K562 (cell line): Measurements from ENCODE around the gene VIM. TPM values are rescaled to one million over a fixed set of nuclear protein-coding genes. Genes with fewer than 3 reads are reported as not detected.
A peak's percentile ranks its signal among the peaks of the same experiment; 100 is the strongest.

Experiments used
- CEBPG ChIP-seq, 3 experiments: fragments of 200-800 bp in 1 of 3; sonication (Bioruptor generic) in 1 of 3; sonication (generic) in 1 of 3; formaldehyde crosslinking in 1 of 3; IDR thresholded peaks in 2 of 3; conservative IDR thresholded peaks in 1 of 3; 2 replicates each; pipeline versions ENCODE4 v1.6.1 to v1.8.0; 2016 to 2022; ENCODE audit warnings: missing compliant biosample characterization in 2 of 3, missing genetic modification characterization in 2 of 3, mild to moderate bottlenecking in 1 of 3, missing genetic modification reagents in 1 of 3
- DPF2 ChIP-seq: fragments of 450-650 bp; IDR thresholded peaks from 2 replicates; pipeline ENCODE4 v1.6.1; 2016
- E2F6 ChIP-seq, 2 experiments: IDR thresholded peaks; 2 replicates each; pipeline ENCODE4 v1.6.1; 2011; ENCODE audit warnings: borderline replicate concordance in 1 of 2, control low read depth in 1 of 2, low read depth in 1 of 2, low read length in 1 of 2, mild to moderate bottlenecking in 1 of 2, mixed read lengths in 1 of 2, moderate library complexity in 1 of 2; ENCODE audit not compliant: insufficient read depth in 1 of 2, insufficient read length in 1 of 2, poor library complexity in 1 of 2, severe bottlenecking in 1 of 2; ENCODE audit errors: extremely low read depth in 1 of 2
- FOXJ2 ChIP-seq: fragments of 200-800 bp; sonication (Bioruptor generic); IDR thresholded peaks from 2 replicates; pipeline ENCODE4 v1.6.1; 2016; ENCODE audit warnings: missing genetic modification characterization, missing compliant biosample characterization
- HNRNPK ChIP-seq: fragments of 200-400 bp; formaldehyde crosslinking; IDR thresholded peaks from one replicate; pipeline ENCODE4 v1.6.1; 2018; ENCODE audit warnings: mild to moderate bottlenecking, low read depth, low read length; ENCODE audit not compliant: poor library complexity, severe bottlenecking
- HNRNPL ChIP-seq: fragments of 200-400 bp; formaldehyde crosslinking; IDR thresholded peaks from 2 replicates; pipeline ENCODE4 v1.6.1; 2017; ENCODE audit warnings: low read depth, mild to moderate bottlenecking, low read length
- KLF1 ChIP-seq: fragments of 450-650 bp; IDR thresholded peaks from 2 replicates; pipeline ENCODE4 v1.6.1; 2016; ENCODE audit warnings: missing genetic modification characterization, missing compliant biosample characterization
- MAFF ChIP-seq: IDR thresholded peaks from 2 replicates; pipeline ENCODE4 v1.6.1; 2012; ENCODE audit warnings: low read length, improper control_type of control experiment
- MAFK ChIP-seq: IDR thresholded peaks from 2 replicates; pipeline ENCODE4 v1.6.1; 2011; ENCODE audit warnings: low read length, improper control_type of control experiment
- MEF2D ChIP-seq: conservative IDR thresholded peaks from 2 replicates; pipeline ENCODE4 v1.6.1; 2016; ENCODE audit warnings: low read depth, missing genetic modification characterization, missing compliant biosample characterization
- NFIC ChIP-seq: fragments of 450-650 bp; IDR thresholded peaks from 2 replicates; pipeline ENCODE4 v1.6.1; 2017; ENCODE audit warnings: mild to moderate bottlenecking, inconsistent platforms
- NFIX ChIP-seq: fragments of 250-450 bp; sonication (Bioruptor Pico); IDR thresholded peaks from 2 replicates; pipeline ENCODE4 v1.4.0; 2020; ENCODE audit warnings: low read depth, mild to moderate bottlenecking, moderate library complexity
- NRF1 ChIP-seq, 2 experiments: fragments of 450-650 bp; IDR thresholded peaks in 1 of 2; conservative IDR thresholded peaks in 1 of 2; 2 replicates each; pipeline ENCODE4 v1.6.1; 2014; ENCODE audit warnings: mild to moderate bottlenecking in 2 of 2
- PHF21A ChIP-seq: fragments of 450-650 bp; IDR thresholded peaks from 2 replicates; pipeline ENCODE4 v1.6.1; 2017; ENCODE audit warnings: low read depth, borderline replicate concordance
- SMAD4 ChIP-seq: fragments of 250-450 bp; sonication (Bioruptor Pico); conservative IDR thresholded peaks from 2 replicates; pipeline ENCODE4 v1.8.0; 2021; ENCODE audit warnings: inconsistent platforms, mild to moderate bottlenecking, moderate library complexity
- STAT5A ChIP-seq: IDR thresholded peaks from 2 replicates; pipeline ENCODE4 v1.6.1; 2012; ENCODE audit warnings: low read length, inconsistent platforms, borderline replicate concordance
- TAL1 ChIP-seq: fragments of 450-650 bp; IDR thresholded peaks from 2 replicates; pipeline ENCODE4 v1.6.1; 2016; ENCODE audit warnings: mild to moderate bottlenecking
- ZNF197 ChIP-seq: fragments of 200-800 bp; sonication (Bioruptor generic); IDR thresholded peaks from 2 replicates; pipeline ENCODE4 v1.6.1; 2016; ENCODE audit warnings: low read depth, missing genetic modification characterization, missing compliant biosample characterization
- ZNF699 ChIP-seq: fragments of 250-450 bp; sonication (Bioruptor Pico); IDR thresholded peaks from 2 replicates; pipeline ENCODE4 v1.8.0; 2021; ENCODE audit warnings: mild to moderate bottlenecking, moderate library complexity; ENCODE audit not compliant: insufficient replicate concordance
- polyA plus RNA-seq, 8 experiments: library from polyadenylated mRNA; depleted of rRNA in 4 of 8; stranded (reverse) in 5 of 8; unstranded in 3 of 8; fragments of >200 nt; fragmentation: Nextera tagmentation in 2 of 8; fragmentation: Illumina TruSeq in 1 of 8; extraction: Ambion mirVana in 2 of 8; extraction: Trizol in 1 of 8; gene quantifications; 2 replicates each; pipeline versions ENCODE4 v1.2.1 to v1.2.3, GENCODE V29; 2011 to 2014; ENCODE audit warnings: inconsistent platforms in 1 of 8, missing spikeins in 1 of 8
- total RNA-seq, 7 experiments: library from RNA; depleted of rRNA in 6 of 7; stranded (reverse); fragments of >200 nt in 6 of 7; fragmentation: Illumina TruSeq in 2 of 7; extraction: Trizol in 2 of 7; gene quantifications; 2 replicates each; pipeline versions ENCODE4 v1.2.1 to v1.2.3, GENCODE V29; 2011 to 2021; ENCODE audit warnings: low replicate concordance in 1 of 7
- TF ChIP-seq, protein P1 (sequence below): fragments of 450-650 bp; formaldehyde crosslinking; IDR thresholded peaks from 2 replicates; pipeline ENCODE4 v1.4.0; 2020; ENCODE audit warnings: mild to moderate bottlenecking, moderate library complexity
- TF ChIP-seq, protein P2 (sequence below), 2 experiments: fragments of 450-650 bp; IDR thresholded peaks; 2 replicates each; pipeline ENCODE4 v1.6.1; 2018; ENCODE audit warnings: mild to moderate bottlenecking in 2 of 2, low read depth in 1 of 2; ENCODE audit not compliant: partially characterized antibody in 2 of 2

The VIM gene
- total and polyA plus RNA-seq, 9 of the 15 experiments (the other 6 are each of a cell fraction or from before 2014, with no cell fraction given): 86.0 to 621 (median 383) TPM

DNA sequence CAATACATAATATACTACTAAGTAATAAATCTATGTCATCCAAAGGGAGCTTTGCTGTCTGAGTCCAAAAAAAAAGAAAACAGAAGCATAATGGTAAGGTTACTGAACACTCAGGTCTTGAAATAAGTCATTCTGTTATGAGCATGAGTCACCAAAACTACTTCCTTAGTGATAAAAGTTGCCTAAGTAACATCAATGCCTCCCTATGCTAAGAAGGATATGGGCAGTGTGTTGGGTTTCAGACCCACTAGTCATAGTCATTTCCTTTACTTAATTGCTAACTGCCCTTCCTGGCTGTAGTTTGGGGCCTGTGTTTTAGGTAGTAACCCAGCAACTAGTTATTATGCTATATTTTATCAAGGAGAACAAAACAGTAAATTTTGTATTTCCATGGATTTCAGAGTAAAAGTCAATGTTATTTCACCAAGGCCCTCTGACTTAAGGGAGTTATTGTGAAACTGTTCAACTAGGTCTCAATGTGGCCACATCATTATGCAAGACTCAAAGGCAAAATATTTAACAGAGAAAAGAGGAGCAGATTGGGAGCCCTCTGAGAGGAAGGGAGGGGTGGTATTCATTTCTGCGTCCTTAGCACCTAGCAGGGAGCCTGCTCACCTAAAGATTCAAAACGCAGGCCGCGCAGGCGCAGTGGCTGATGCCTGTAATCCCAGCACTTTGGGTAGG lies 11.7 kb upstream of the VIM start (continued):
- TF ChIP-seq TAL1 (0 out of 2 replicates have a peak, but pooled peaks have one; percentile 4), NFIX (CRISPR knock-in tag) (no peak), PHF21A (no peak), DPF2 (peak; percentile 95), HNRNPK (no peak), KLF1 (tag) (no peak), MEF2D (tag) (no peak), HNRNPL (no peak), ZNF197 (peak; percentile 52; the same call in 1 of the 2 replicates), NFIC (0 out of 2 replicates have a peak, but pooled peaks have one; percentile 9), MAFK (peak; percentile 59), NRF1 (conservative IDR thresholded peaks at IDR 0.05 in 1 of 2, IDR thresholded peaks at IDR 0.05 in 1 of 2) (peak in 1 of 2 experiments; percentile 24; a peak in 2 of 4 replicates), E2F6 (IDR thresholded peaks at IDR 0.05; ENCODE audit: borderline replicate concordance in 1 of 2, extremely low read depth in 1 of 2, insufficient read depth in 1 of 2, insufficient read length in 1 of 2, low read depth in 1 of 2, low read length in 1 of 2, poor library complexity in 1 of 2, severe bottlenecking in 1 of 2) (no peak), SMAD4 (CRISPR knock-in tag) (no peak), MAFF (peak; percentile 56), FOXJ2 (tag) (peak; percentile 87), ZNF699 (CRISPR knock-in tag) (no peak), STAT5A (0 out of 2 replicates have a peak, but pooled peaks have one; percentile 10), CEBPG (CRISPR knock-in tag; IDR thresholded peaks at IDR 0.05) (0 out of 2 replicates have a peak, but pooled peaks have one; percentile 22), CEBPG (tag; conservative IDR thresholded peaks at IDR 0.05 in 1 of 2, IDR thresholded peaks at IDR 0.05 in 1 of 2) (peak; percentile 93)
- TF ChIP-seq, protein P1, sequence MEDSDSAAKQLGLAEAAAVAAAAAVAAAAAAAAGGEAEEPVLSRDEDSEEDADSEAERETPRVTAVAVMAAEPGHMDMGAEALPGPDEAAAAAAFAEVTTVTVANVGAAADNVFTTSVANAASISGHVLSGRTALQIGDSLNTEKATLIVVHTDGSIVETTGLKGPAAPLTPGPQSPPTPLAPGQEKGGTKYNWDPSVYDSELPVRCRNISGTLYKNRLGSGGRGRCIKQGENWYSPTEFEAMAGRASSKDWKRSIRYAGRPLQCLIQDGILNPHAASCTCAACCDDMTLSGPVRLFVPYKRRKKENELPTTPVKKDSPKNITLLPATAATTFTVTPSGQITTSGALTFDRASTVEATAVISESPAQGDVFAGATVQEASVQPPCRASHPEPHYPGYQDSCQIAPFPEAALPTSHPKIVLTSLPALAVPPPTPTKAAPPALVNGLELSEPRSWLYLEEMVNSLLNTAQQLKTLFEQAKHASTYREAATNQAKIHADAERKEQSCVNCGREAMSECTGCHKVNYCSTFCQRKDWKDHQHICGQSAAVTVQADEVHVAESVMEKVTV (CRISPR knock-in tag): 0 out of 2 replicates have a peak, but pooled peaks have one; percentile 21
- TF ChIP-seq, protein P2, sequence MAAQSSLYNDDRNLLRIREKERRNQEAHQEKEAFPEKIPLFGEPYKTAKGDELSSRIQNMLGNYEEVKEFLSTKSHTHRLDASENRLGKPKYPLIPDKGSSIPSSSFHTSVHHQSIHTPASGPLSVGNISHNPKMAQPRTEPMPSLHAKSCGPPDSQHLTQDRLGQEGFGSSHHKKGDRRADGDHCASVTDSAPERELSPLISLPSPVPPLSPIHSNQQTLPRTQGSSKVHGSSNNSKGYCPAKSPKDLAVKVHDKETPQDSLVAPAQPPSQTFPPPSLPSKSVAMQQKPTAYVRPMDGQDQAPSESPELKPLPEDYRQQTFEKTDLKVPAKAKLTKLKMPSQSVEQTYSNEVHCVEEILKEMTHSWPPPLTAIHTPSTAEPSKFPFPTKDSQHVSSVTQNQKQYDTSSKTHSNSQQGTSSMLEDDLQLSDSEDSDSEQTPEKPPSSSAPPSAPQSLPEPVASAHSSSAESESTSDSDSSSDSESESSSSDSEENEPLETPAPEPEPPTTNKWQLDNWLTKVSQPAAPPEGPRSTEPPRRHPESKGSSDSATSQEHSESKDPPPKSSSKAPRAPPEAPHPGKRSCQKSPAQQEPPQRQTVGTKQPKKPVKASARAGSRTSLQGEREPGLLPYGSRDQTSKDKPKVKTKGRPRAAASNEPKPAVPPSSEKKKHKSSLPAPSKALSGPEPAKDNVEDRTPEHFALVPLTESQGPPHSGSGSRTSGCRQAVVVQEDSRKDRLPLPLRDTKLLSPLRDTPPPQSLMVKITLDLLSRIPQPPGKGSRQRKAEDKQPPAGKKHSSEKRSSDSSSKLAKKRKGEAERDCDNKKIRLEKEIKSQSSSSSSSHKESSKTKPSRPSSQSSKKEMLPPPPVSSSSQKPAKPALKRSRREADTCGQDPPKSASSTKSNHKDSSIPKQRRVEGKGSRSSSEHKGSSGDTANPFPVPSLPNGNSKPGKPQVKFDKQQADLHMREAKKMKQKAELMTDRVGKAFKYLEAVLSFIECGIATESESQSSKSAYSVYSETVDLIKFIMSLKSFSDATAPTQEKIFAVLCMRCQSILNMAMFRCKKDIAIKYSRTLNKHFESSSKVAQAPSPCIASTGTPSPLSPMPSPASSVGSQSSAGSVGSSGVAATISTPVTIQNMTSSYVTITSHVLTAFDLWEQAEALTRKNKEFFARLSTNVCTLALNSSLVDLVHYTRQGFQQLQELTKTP (IDR thresholded peaks at IDR 0.05; ENCODE audit: low read depth in 1 of 2, partially characterized antibody in 2 of 2): peak in 1 of 2 experiments; percentile 45
